GM21367 (cell line): ENCODE data around the gene CAV1.

Experiments
- ATAC-seq: cut with Tn5 transposase; IDR thresholded peaks from one replicate; pipeline ENCODE4 v1.9.1; 2021; ENCODE audit not compliant: unreplicated experiment

CAV1 gene

DNA sequence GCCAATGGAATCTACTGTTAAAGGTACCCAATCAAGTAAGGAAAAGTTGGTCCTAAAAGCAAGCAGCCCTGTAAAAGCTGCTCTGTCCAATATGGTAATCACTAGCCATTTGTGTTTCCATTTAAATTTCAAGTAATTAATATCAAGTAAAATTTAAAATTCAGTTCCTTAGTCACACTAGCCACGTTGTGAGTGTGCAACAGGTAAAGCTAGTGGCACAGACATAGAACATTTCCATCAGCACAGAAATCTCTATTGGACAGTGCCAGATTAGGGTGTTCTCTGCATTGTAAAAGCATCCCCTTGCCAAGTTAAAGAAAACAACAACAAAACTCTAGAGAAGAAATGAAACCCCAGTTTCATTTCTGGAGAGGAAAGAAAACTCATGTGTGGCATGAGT lies 4.4 kb downstream of the CAV1 start:
- no peak for ATAC-seq

DNA sequence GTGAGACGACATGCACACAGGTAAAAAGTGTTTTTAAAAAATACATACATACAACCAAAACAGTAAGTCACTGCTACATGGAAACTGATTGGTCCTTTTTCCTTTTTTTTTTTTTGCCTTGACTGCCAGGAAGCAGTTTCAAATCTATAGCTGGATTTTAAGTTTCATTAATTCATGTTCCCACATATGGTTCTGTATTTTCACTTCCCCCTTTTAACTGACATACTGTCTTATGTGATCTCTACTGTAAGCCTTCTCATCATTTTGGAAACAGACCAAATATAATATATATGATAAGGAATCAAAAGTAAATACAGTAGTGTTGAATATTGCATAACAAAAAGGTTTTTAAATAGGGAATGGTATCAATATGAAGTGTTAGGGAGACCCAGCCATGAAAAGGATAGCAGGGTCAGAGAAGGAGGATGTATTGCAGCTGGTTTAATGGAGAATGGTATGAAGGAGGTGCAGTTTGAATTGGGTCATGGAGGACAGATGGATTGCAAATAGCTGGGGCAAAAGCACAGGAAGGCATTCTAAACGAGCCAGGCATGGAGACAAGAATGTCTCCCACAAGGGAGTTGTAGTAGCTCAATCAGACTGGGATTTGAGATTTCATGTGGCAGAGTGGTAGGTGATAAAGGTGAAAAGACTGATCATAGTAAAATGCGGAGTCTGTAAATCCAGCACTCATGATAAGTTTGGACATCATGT lies 5.4 kb downstream of the CAV1 start:
- no peak for ATAC-seq

GRCh38 chr7:116532102-116532688 lies 7.4 kb downstream of the CAV1 start:
- no peak for ATAC-seq

GRCh38 chr7:116534790-116535189 lies 10.0 kb downstream of the CAV1 start:
- ATAC-seq = no peak

GRCh38 chr7:116535416-116535815 lies 10.6 kb downstream of the CAV1 start:
- ATAC-seq = no peak

- ATAC-seq = no peak
Observed at GRCh38 chr7:116538138-116538537, 13.3 kb downstream of the CAV1 start.

- no peak for ATAC-seq
Observed at GRCh38 chr7:116539879-116540278, 15.0 kb downstream of the CAV1 start.

- no peak for ATAC-seq
Observed at GRCh38 chr7:116540743-116541142, 15.9 kb downstream of the CAV1 start.

DNA sequence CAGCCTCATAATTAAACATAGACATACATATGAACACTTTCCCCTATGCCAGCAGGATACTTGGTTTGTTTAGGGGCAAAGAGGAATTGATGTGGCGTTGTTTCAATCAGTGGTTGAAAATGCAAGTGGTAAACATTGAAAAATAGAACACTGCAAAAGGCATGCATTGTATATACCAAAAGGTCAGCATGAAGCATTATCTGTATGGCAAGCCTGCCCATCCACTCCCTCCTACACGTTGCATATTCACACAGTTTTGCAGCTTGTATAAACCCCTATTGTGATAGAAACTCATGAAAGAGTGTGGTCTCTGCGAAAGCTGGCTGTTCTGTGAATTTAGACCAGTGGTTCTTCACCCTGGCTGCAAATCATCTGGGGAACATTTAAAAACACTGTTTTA lies 17.1 kb downstream of the CAV1 start:
- ATAC-seq = no peak

- no peak for ATAC-seq
Observed at GRCh38 chr7:116542618-116543017, 17.8 kb downstream of the CAV1 start.

- ATAC-seq = no peak
Observed at GRCh38 chr7:116543664-116544063, 18.8 kb downstream of the CAV1 start.

GRCh38 chr7:116544487-116544886 lies 19.7 kb downstream of the CAV1 start:
- no peak for ATAC-seq

DNA sequence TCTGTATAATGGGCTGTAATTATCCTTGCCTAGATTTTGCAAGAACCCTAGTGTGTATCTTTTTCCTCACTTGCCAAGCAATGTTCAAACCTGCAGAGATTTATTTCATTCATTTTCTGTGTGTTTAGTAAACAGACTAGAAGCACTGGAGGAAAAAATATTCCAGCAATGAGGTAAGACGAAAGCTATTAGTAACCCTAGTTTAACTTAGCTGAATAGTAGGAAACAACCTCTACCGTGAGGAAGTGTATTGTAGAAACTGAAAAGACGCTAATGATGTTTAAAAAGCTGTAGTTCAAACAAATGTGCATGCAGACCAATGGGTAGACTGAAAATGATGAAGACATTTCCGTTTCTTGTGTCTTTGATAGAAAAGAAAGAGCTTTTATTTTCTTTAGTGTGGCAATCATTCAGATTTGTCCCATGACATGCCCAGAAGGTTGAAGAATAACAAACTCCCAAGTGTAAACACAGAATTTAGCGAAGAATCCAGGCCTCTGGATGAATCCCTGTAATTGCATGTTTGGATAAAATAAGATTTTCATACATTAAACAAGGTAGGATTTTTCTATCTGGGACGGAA lies 20.7 kb downstream of the CAV1 start:
- no peak for ATAC-seq

GRCh38 chr7:116546054-116546453 lies 21.2 kb downstream of the CAV1 start:
- ATAC-seq = no peak

GRCh38 chr7:116546916-116547315 lies 22.1 kb downstream of the CAV1 start:
- no peak for ATAC-seq

GRCh38 chr7:116547347-116547746 lies 22.5 kb downstream of the CAV1 start:
- ATAC-seq = no peak

GRCh38 chr7:116548506-116548905 lies 23.7 kb downstream of the CAV1 start:
- peak; percentile 85 for ATAC-seq

GRCh38 chr7:116549370-116549769 lies 24.5 kb downstream of the CAV1 start:
- no peak for ATAC-seq

DNA sequence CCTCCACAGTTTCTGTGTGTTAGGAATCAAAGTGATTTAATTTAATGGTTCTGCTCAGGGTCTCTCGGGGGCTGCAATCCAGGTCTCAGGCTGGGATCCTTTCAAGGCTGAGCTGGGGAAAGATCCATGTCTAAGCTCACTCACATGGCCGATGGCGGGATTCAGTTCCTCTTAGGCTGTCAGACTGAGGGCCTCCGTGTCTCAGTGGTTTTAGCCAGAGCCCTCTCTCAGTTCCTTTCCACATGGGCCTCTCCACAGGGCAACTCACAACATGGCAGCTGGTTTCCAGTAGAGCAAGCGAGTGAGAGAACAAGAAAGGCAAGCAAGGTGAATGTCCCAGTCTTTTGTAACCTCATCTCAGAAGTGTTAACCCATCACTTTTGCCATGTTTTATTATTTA lies 26.9 kb downstream of the CAV1 start:
- ATAC-seq = no peak

GRCh38 chr7:116552602-116553001 lies 27.8 kb downstream of the CAV1 start:
- no peak for ATAC-seq

DNA sequence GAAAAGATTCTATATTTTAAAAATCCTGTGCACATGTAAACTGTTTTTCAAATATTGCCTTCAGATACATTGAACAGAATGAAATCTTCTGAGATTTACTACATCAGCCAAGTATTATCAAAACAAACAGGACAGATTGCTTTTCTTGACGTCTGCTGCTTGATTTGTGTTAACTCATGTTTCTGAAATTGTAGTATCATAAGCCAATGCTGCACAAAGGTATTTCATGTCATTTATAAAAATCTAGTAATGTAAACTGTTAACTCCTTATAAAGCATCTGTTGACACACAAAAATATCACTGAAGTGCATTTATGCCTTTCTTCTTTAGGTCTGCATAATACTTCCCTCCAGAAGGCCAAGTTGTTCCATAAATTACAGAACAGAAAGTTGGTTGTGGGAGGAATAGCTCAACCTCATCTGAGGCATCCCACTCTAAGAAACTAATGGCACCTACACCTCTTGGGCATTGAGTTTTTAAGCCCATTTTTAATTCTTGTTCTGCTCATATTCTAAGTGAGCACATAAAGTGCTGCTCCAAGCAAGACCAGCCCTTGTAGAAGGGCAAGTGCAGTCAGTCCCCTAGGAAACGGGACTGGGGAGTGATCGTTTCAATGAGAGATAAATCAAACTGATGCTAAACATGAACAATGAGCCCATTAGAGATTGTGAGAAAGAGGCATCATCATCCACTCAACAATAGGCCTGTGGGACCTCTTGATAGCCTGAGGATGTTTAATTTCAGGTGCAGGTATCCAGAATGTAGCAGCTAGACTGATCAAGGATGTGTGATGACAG lies 28.5 kb downstream of the CAV1 start:
- ATAC-seq = no peak

DNA sequence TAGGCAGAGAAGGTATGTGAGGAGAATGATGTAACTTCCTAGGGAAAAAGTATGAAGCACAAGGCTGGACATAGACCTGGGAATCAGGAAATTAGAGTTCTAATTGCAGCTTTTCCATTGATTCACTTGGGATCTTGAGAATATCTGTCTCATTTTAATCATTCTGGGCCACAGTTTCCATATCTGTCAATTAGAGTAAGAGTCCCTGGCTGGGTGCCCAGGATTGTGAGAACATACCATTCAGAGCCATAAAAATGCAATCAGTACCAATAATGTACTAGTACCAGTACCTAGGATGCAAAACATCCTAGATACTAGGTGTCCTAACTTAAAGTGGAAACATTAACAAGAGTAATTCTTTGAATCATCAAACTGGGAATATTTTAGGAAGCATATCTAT lies 29.6 kb downstream of the CAV1 start:
- ATAC-seq = no peak
